GM23338 (cell line): ENCODE measurements around the gene DYSF. TPM values are rescaled to one million over a fixed set of nuclear protein-coding genes. Genes with fewer than 3 reads are reported as not detected.

ENCODE experiments used
- ATAC-seq: fragments of 200-7000 bp; cut with Tn5 transposase; 3 replicates; pipeline ENCODE4 v1.9.1; 2020
- DNase-seq: peaks from one replicate; pipeline ENCODE4 v3.0.0-alpha.2; 2015; ENCODE audit warnings: low spot score
- H2AFZ ChIP-seq: fragments of 200-600 bp; sonication (generic); 2 replicates; pipeline ENCODE4 v1.8.0; 2016; ENCODE audit warnings: antibody characterized with exemption, mild to moderate bottlenecking, moderate library complexity
- H3F3A ChIP-seq: fragments of 200-600 bp; sonication (generic); replicated peaks from 2 replicates; pipeline ENCODE4 v1.8.0; 2017; ENCODE audit warnings: antibody characterized with exemption, mixed run types, low read depth
- H3K27ac ChIP-seq: fragments of 200-600 bp; sonication (generic); 2 replicates; pipeline ENCODE4 v1.6.1; 2016; ENCODE audit warnings: low read depth
- H3K27me3 ChIP-seq: fragments of 200-600 bp; sonication (generic); 2 replicates; pipeline ENCODE4 v1.8.0; 2016; ENCODE audit warnings: mild to moderate bottlenecking, mixed run types, moderate library complexity; ENCODE audit not compliant: insufficient read depth
- H3K36me3 ChIP-seq: fragments of 200-600 bp; sonication (generic); 2 replicates; pipeline ENCODE4 v1.8.0; 2016; ENCODE audit warnings: mild to moderate bottlenecking; ENCODE audit not compliant: insufficient read depth
- H3K4me1 ChIP-seq: fragments of 200-600 bp; sonication (generic); 2 replicates; pipeline ENCODE4 v1.8.0; 2016; ENCODE audit warnings: mild to moderate bottlenecking, moderate library complexity; ENCODE audit not compliant: insufficient read depth
- H3K4me2 ChIP-seq: fragments of 200-600 bp; sonication (generic); 2 replicates; pipeline ENCODE4 v1.7.1; 2017; ENCODE audit warnings: mixed run types
- H3K4me3 ChIP-seq: fragments of 200-600 bp; sonication (generic); 2 replicates; pipeline ENCODE4 v1.6.1; 2016; ENCODE audit warnings: mixed run types
- H3K79me2 ChIP-seq: fragments of 200-600 bp; sonication (generic); replicated peaks from 2 replicates; pipeline ENCODE4 v1.8.0; 2017; ENCODE audit warnings: mild to moderate bottlenecking; ENCODE audit not compliant: insufficient read depth
- H3K9me2 ChIP-seq: fragments of 200-600 bp; sonication (generic); 2 replicates; pipeline ENCODE4 v1.8.0; 2017; ENCODE audit not compliant: insufficient read depth
- H4K20me1 ChIP-seq: fragments of 200-600 bp; sonication (generic); replicated peaks from 2 replicates; pipeline ENCODE4 v1.8.0; 2017; ENCODE audit warnings: mild to moderate bottlenecking; ENCODE audit not compliant: insufficient read depth
- H3K27ac Mint-ChIP-seq: 2 replicates; pipeline ENCODE4 v1.8.0; 2020; ENCODE audit warnings: inconsistent platforms, mild to moderate bottlenecking, moderate library complexity, mixed read lengths
- H3K27me3 Mint-ChIP-seq: 3 replicates; pipeline ENCODE4 v1.8.0; 2022; ENCODE audit warnings: low read depth, mild to moderate bottlenecking, moderate library complexity, mixed read lengths, inconsistent platforms; ENCODE audit not compliant: insufficient read depth, poor library complexity
- H3K36me3 Mint-ChIP-seq: 3 replicates; pipeline ENCODE4 v1.8.0; 2021; ENCODE audit warnings: low read depth, mild to moderate bottlenecking, inconsistent platforms, moderate library complexity, mixed read lengths
- H3K4me1 Mint-ChIP-seq: 3 replicates; pipeline ENCODE4 v1.8.0; 2020; ENCODE audit warnings: mild to moderate bottlenecking, inconsistent platforms, mixed read lengths
- H3K4me3 Mint-ChIP-seq: 3 replicates; pipeline ENCODE4 v1.8.0; 2021; ENCODE audit warnings: moderate library complexity, mild to moderate bottlenecking, inconsistent platforms, mixed read lengths
- H3K9me3 Mint-ChIP-seq: 3 replicates; pipeline ENCODE4 v1.8.0; 2020; ENCODE audit warnings: moderate library complexity, mild to moderate bottlenecking, inconsistent platforms, mixed read lengths
- CREB1 ChIP-seq: fragments of 250-450 bp; sonication (Bioruptor Pico); IDR thresholded peaks from 2 replicates; pipeline ENCODE4 v1.5.0; 2020; ENCODE audit warnings: low read depth, mild to moderate bottlenecking, moderate library complexity
- EZH2 ChIP-seq: fragments of 200-600 bp; sonication (generic); IDR thresholded peaks from one replicate; pipeline ENCODE4 v1.8.0; 2017; ENCODE audit warnings: antibody characterized with exemption, mild to moderate bottlenecking, low read depth; ENCODE audit not compliant: unreplicated experiment
- EZH2phosphoT487 ChIP-seq: fragments of 200-600 bp; sonication (generic); IDR thresholded peaks from one replicate; pipeline ENCODE4 v1.8.1; 2018; ENCODE audit warnings: antibody characterized with exemption; ENCODE audit not compliant: unreplicated experiment
- JUNB ChIP-seq: IDR thresholded peaks from one replicate; pipeline ENCODE4 v1.6.1; 2016; ENCODE audit warnings: antibody characterized with exemption; ENCODE audit not compliant: unreplicated experiment
- NANOG ChIP-seq: IDR thresholded peaks from 2 replicates; pipeline ENCODE4 v1.6.1; 2016; ENCODE audit warnings: antibody characterized with exemption, borderline replicate concordance
- POLR2AphosphoS5 ChIP-seq: IDR thresholded peaks from 2 replicates; pipeline ENCODE4 v1.6.1; 2016; ENCODE audit warnings: antibody characterized with exemption, low read depth
- STAT1 ChIP-seq: IDR thresholded peaks from one replicate; pipeline ENCODE4 v1.6.1; 2016; ENCODE audit warnings: antibody characterized with exemption; ENCODE audit not compliant: unreplicated experiment
- ZNF114 ChIP-seq: fragments of 250-450 bp; sonication (Bioruptor Pico); IDR thresholded peaks from 2 replicates; pipeline ENCODE4 v1.5.0; 2020; ENCODE audit warnings: mild to moderate bottlenecking, moderate library complexity
- ZNF331 ChIP-seq: fragments of 250-450 bp; sonication (Bioruptor Pico); IDR thresholded peaks from 2 replicates; pipeline ENCODE4 v1.5.0; 2020; ENCODE audit warnings: low read depth, mild to moderate bottlenecking, moderate library complexity
- polyA plus RNA-seq: library from polyadenylated mRNA; unstranded; fragments of >200 nt; fragmentation: Nextera tagmentation; extraction: Ambion mirVana; gene quantifications from 2 replicates; pipeline ENCODE4 v1.2.1, GENCODE V29; 2016
- total RNA-seq: library from RNA; depleted of rRNA; stranded (reverse); fragments of >200 nt; shearing (Covaris generic); gene quantifications from 2 replicates; pipeline ENCODE4 v1.2.3, GENCODE V29; 2014
- TF ChIP-seq, protein P1 (sequence below): IDR thresholded peaks from 2 replicates; pipeline ENCODE4 v1.6.1; 2016; ENCODE audit warnings: antibody characterized with exemption
- TF ChIP-seq, protein P2 (sequence below), 2 experiments: fragments of 200-600 bp in 1 of 2; sonication (generic) in 1 of 2; conservative IDR thresholded peaks; 2 replicates each; pipeline versions ENCODE4 v1.5.1 to v1.6.1; 2016 to 2017; ENCODE audit warnings: antibody characterized with exemption in 2 of 2, low read depth in 2 of 2, mild to moderate bottlenecking in 2 of 2, moderate library complexity in 1 of 2
- TF ChIP-seq, protein P3 (sequence below): fragments of 250-450 bp; sonication (Bioruptor Pico); IDR thresholded peaks from 2 replicates; pipeline ENCODE4 v1.5.0; 2020; ENCODE audit warnings: mild to moderate bottlenecking, moderate library complexity

DYSF gene
- total and polyA plus RNA-seq, 2 experiments from 2014 or later, result 7.3 to 21.3 TPM

DNA sequence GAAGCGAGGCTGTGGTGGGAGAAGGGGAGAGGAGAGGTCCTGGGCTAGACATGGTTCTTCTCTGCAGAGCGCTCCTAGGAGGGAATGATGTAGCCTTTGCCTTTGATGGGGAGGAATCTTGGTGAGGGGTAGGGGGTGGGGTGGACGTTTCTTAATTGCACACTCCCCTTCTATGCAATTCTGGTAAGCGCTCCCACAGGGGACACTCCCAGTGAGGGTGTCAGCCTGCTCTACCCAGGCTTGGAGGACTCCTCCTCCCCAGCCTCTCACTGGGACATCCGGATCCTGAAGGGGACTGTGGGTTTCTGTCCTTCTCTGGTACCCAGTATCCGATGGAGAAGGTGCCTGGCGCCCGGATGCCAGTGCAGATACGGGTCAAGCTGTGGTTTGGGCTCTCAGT lies 114.3 kb downstream of the DYSF start (continued):
- TF ChIP-seq, protein P1, sequence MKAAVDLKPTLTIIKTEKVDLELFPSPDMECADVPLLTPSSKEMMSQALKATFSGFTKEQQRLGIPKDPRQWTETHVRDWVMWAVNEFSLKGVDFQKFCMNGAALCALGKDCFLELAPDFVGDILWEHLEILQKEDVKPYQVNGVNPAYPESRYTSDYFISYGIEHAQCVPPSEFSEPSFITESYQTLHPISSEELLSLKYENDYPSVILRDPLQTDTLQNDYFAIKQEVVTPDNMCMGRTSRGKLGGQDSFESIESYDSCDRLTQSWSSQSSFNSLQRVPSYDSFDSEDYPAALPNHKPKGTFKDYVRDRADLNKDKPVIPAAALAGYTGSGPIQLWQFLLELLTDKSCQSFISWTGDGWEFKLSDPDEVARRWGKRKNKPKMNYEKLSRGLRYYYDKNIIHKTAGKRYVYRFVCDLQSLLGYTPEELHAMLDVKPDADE, result no peak

DNA sequence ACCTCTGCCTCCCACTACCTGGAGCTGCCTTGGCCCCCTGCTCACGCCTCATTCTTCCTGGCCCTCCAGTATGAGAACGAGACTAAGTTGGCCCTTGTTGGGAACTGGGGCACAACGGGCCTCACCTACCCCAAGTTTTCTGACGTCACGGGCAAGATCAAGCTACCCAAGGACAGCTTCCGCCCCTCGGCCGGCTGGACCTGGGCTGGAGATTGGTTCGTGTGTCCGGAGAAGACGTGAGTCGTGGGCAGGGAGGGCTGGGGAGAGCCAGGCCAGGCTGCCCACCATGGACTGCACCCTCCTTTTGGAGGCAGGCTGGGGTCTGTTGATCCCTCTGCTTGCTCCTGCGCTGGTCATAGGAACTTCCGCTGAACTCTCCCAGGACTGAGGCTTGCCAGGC lies 114.7 kb downstream of the DYSF start:
- no peak overlapping the region for H3K4me3 Mint-ChIP-seq

More for the DNA sequence above, 114.7 kb downstream of the DYSF start:
- Mint-ChIP-seq H3K9me3 (no peaks in the 10 kb centered on the region), H3K27me3 (peaks cover 2% of the 10 kb centered on the region), H3K36me3 (no peaks in the 10 kb centered on the region; the same call in 1 of the 3 replicates), H3K4me1 (no peaks in the 10 kb centered on the region), H3K27ac (no peak overlapping the region)
- Histone ChIP-seq H3K4me1 (no peaks in the 10 kb centered on the region), H3K36me3 (no peaks in the 10 kb centered on the region), H2AFZ (no peak overlapping the region), H3K79me2 (no peaks in the 10 kb centered on the region), H3K4me3 (no peak overlapping the region), H3K27me3 (no peaks in the 10 kb centered on the region), H3K9me2 (no peaks in the 10 kb centered on the region), H4K20me1 (no peaks in the 10 kb centered on the region), H3K27ac (no peak overlapping the region), H3F3A (no peaks in the 10 kb centered on the region), H3K4me2 (no peak overlapping the region)
- DNase-seq (no peak), ATAC-seq (no peak)
- TF ChIP-seq ZNF331 (no peak), EZH2 (no peak), NANOG (no peak), EZH2phosphoT487 (no peak), JUNB (no peak), CREB1 (CRISPR knock-in tag) (no peak), ZNF114 (CRISPR knock-in tag) (no peak), POLR2AphosphoS5 (no peak), STAT1 (no peak)
- TF ChIP-seq, protein P2, sequence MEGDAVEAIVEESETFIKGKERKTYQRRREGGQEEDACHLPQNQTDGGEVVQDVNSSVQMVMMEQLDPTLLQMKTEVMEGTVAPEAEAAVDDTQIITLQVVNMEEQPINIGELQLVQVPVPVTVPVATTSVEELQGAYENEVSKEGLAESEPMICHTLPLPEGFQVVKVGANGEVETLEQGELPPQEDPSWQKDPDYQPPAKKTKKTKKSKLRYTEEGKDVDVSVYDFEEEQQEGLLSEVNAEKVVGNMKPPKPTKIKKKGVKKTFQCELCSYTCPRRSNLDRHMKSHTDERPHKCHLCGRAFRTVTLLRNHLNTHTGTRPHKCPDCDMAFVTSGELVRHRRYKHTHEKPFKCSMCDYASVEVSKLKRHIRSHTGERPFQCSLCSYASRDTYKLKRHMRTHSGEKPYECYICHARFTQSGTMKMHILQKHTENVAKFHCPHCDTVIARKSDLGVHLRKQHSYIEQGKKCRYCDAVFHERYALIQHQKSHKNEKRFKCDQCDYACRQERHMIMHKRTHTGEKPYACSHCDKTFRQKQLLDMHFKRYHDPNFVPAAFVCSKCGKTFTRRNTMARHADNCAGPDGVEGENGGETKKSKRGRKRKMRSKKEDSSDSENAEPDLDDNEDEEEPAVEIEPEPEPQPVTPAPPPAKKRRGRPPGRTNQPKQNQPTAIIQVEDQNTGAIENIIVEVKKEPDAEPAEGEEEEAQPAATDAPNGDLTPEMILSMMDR (conservative IDR thresholded peaks at IDR 0.05; ENCODE audit: low read depth in 2 of 2), result no peak
- TF ChIP-seq, protein P1, result no peak
- TF ChIP-seq, protein P3, sequence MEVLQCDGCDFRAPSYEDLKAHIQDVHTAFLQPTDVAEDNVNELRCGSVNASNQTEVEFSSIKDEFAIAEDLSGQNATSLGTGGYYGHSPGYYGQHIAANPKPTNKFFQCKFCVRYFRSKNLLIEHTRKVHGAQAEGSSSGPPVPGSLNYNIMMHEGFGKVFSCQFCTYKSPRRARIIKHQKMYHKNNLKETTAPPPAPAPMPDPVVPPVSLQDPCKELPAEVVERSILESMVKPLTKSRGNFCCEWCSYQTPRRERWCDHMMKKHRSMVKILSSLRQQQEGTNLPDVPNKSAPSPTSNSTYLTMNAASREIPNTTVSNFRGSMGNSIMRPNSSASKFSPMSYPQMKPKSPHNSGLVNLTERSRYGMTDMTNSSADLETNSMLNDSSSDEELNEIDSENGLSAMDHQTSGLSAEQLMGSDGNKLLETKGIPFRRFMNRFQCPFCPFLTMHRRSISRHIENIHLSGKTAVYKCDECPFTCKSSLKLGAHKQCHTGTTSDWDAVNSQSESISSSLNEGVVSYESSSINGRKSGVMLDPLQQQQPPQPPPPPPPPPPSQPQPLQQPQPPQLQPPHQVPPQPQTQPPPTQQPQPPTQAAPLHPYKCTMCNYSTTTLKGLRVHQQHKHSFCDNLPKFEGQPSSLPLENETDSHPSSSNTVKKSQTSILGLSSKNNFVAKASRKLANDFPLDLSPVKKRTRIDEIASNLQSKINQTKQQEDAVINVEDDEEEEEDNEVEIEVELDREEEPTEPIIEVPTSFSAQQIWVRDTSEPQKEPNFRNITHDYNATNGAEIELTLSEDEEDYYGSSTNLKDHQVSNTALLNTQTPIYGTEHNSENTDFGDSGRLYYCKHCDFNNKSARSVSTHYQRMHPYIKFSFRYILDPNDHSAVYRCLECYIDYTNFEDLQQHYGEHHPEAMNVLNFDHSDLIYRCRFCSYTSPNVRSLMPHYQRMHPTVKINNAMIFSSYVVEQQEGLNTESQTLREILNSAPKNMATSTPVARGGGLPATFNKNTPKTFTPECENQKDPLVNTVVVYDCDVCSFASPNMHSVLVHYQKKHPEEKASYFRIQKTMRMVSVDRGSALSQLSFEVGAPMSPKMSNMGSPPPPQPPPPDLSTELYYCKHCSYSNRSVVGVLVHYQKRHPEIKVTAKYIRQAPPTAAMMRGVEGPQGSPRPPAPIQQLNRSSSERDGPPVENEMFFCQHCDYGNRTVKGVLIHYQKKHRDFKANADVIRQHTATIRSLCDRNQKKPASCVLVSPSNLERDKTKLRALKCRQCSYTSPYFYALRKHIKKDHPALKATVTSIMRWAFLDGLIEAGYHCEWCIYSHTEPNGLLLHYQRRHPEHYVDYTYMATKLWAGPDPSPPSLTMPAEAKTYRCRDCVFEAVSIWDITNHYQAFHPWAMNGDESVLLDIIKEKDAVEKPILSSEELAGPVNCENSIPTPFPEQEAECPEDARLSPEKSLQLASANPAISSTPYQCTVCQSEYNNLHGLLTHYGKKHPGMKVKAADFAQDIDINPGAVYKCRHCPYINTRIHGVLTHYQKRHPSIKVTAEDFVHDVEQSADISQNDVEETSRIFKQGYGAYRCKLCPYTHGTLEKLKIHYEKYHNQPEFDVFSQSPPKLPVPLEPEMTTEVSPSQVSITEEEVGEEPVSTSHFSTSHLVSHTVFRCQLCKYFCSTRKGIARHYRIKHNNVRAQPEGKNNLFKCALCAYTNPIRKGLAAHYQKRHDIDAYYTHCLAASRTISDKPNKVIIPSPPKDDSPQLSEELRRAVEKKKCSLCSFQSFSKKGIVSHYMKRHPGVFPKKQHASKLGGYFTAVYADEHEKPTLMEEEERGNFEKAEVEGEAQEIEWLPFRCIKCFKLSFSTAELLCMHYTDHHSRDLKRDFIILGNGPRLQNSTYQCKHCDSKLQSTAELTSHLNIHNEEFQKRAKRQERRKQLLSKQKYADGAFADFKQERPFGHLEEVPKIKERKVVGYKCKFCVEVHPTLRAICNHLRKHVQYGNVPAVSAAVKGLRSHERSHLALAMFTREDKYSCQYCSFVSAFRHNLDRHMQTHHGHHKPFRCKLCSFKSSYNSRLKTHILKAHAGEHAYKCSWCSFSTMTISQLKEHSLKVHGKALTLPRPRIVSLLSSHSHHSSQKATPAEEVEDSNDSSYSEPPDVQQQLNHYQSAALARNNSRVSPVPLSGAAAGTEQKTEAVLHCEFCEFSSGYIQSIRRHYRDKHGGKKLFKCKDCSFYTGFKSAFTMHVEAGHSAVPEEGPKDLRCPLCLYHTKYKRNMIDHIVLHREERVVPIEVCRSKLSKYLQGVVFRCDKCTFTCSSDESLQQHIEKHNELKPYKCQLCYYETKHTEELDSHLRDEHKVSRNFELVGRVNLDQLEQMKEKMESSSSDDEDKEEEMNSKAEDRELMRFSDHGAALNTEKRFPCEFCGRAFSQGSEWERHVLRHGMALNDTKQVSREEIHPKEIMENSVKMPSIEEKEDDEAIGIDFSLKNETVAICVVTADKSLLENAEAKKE (CRISPR knock-in tag), result no peak
